Fibroblast of lung (primary cell): ENCODE results near the gene LSM7. TPM values are rescaled to one million over a fixed set of nuclear protein-coding genes. Genes with fewer than 3 reads are reported as not detected.

Source experiments
- DNase-seq, 2 donors: peaks; one replicate each; pipeline versions ENCODE4 v3.0.0 to v3.0.0-alpha.2; 2010; ENCODE audit warnings: low read depth in 2 of 2
- H2AFZ ChIP-seq: 2 replicates; pipeline ENCODE4 v1.5.1; 2012; ENCODE audit warnings: low read length, control low read depth, inconsistent platforms
- H3K27ac ChIP-seq: 2 replicates; pipeline ENCODE4 v1.5.1; 2011; ENCODE audit warnings: low read length, control low read depth; ENCODE audit not compliant: insufficient read depth
- H3K27me3 ChIP-seq: 2 replicates; pipeline ENCODE4 v1.5.1; 2011; ENCODE audit warnings: mild to moderate bottlenecking, low read length; ENCODE audit not compliant: control insufficient read depth, insufficient read depth
- H3K36me3 ChIP-seq: 2 replicates; pipeline ENCODE4 v1.5.1; 2011; ENCODE audit warnings: low read length; ENCODE audit not compliant: control insufficient read depth, insufficient read depth
- H3K4me1 ChIP-seq: 2 replicates; pipeline ENCODE4 v1.5.1; 2011; ENCODE audit warnings: low read length; ENCODE audit not compliant: control insufficient read depth, insufficient read depth; ENCODE audit errors: extremely low read depth
- H3K4me2 ChIP-seq: 2 replicates; pipeline ENCODE4 v1.5.1; 2011; ENCODE audit warnings: low read length, control low read depth; ENCODE audit not compliant: insufficient read depth; ENCODE audit errors: extremely low read depth
- H3K4me3 ChIP-seq, 4 experiments: fragments of 200-600 bp in 1 of 4; sonication (generic) in 1 of 4; replicated peaks in 1 of 4; 2 replicates each; pipeline ENCODE4 v1.5.1; 2011 to 2016; ENCODE audit warnings: low read length in 4 of 4, low read depth in 3 of 4, mild to moderate bottlenecking in 3 of 4, control low read depth in 2 of 4, inconsistent platforms in 1 of 4, mixed read lengths in 1 of 4; ENCODE audit not compliant: insufficient read depth in 1 of 4; ENCODE audit errors: control extremely low read depth in 1 of 4
- H3K79me2 ChIP-seq: 2 replicates; pipeline ENCODE4 v1.5.1; 2012; ENCODE audit warnings: mild to moderate bottlenecking, low read length, inconsistent platforms; ENCODE audit not compliant: control insufficient read depth, insufficient read depth
- H3K9ac ChIP-seq: 2 replicates; pipeline ENCODE4 v1.5.1; 2011; ENCODE audit warnings: mild to moderate bottlenecking, low read length, control low read depth; ENCODE audit not compliant: insufficient read depth
- H3K9me3 ChIP-seq: 2 replicates; pipeline ENCODE4 v1.5.1; 2012; ENCODE audit warnings: low read depth, low read length; ENCODE audit not compliant: control insufficient read depth, insufficient read depth
- H4K20me1 ChIP-seq: 2 replicates; pipeline ENCODE4 v1.5.1; 2011; ENCODE audit warnings: low read length; ENCODE audit not compliant: control insufficient read depth, insufficient read depth; ENCODE audit errors: extremely low read depth
- EZH2 ChIP-seq: IDR thresholded peaks from 2 replicates; pipeline ENCODE4 v1.5.1; 2012; ENCODE audit warnings: low read length, control low read depth, mild to moderate bottlenecking; ENCODE audit errors: missing control alignments
- polyA plus RNA-seq, 2 donors: library from polyadenylated mRNA; depleted of rRNA in 1 of 2; stranded (reverse) in 1 of 2; unstranded in 1 of 2; fragments of >200 nt; gene quantifications; 2 replicates each; pipeline ENCODE4 v1.2.1, GENCODE V29; 2011 to 2012; ENCODE audit warnings: missing spikeins in 1 of 2
- total RNA-seq: library from RNA; depleted of rRNA; stranded (reverse); fragments of >200 nt; gene quantifications from 2 replicates; pipeline ENCODE4 v1.2.1, GENCODE V29; 2014
- TF ChIP-seq, protein P1 (sequence below), 2 donors: IDR thresholded peaks in 1 of 2; conservative IDR thresholded peaks in 1 of 2; 1 replicate in 1 of 2; 2 replicates in 1 of 2; pipeline ENCODE4 v1.5.1; 2011 to 2012; ENCODE audit warnings: low read length in 2 of 2, control low read depth in 1 of 2, inconsistent platforms in 1 of 2, low read depth in 1 of 2, mild to moderate bottlenecking in 1 of 2

The LSM7 gene
- total and polyA plus RNA-seq, 2 donors (not counting 1 experiment from before 2014, with no cell fraction given), result 43.1 to 182 TPM

DNA sequence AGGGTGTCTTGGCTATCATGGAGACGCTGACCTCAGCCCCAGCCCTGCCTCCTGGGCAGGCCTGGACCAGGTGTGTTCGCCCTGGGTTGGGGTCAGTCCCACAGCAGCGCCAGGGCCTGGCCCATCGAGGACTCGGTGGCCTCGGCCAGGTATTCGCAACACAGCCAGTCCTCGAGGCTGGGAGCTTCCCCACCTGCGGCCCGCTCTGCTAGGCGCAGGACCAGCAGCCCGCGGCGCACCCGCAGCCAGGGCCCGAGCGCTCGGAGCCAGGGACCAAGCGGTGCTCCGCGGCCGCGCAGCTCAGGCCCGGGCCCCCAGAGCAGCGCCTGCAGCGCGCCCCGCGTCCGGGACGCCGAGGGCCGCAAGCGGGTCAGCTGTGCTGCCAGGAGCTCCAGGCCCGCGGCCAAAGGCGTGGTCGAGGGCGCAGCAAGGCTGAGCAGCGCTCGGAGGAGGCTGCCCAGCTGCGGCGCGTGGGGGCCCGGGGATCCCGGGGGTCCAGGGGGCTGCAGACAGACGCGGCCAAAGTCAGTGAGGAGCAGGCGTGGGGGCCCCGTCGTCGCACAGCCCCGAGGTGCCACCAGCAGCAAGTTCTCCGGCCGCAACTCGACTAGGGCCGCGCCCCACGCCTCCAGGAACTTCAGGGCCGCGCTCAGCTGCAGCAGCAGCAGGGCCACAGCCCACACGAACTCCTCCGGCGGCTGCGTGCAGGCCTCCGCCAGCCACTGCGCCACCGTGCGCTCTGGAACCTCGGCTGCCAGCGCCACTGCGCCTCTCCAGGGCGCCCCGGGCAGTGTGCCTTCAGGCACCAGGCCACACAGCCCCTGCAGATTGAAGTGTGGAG is 52.6 kb downstream of the LSM7 start:
- Histone ChIP-seq H3K36me3 (peaks cover 20% of the 10 kb centered on the region), H3K4me3 (no peak overlapping the region), H3K4me1 (peaks cover 9% of the 10 kb centered on the region), H4K20me1 (peaks cover 4% of the 10 kb centered on the region), H3K9ac (no peak overlapping the region), H3K79me2 (peaks cover 44% of the 10 kb centered on the region), H3K4me2 (no peak overlapping the region), H3K9me3 (no peaks in the 10 kb centered on the region), H3K27me3 (no peaks in the 10 kb centered on the region), H3K27ac (no peak overlapping the region), H2AFZ (no peak overlapping the region)
- DNase-seq, result no peak
- TF ChIP-seq, protein P1, sequence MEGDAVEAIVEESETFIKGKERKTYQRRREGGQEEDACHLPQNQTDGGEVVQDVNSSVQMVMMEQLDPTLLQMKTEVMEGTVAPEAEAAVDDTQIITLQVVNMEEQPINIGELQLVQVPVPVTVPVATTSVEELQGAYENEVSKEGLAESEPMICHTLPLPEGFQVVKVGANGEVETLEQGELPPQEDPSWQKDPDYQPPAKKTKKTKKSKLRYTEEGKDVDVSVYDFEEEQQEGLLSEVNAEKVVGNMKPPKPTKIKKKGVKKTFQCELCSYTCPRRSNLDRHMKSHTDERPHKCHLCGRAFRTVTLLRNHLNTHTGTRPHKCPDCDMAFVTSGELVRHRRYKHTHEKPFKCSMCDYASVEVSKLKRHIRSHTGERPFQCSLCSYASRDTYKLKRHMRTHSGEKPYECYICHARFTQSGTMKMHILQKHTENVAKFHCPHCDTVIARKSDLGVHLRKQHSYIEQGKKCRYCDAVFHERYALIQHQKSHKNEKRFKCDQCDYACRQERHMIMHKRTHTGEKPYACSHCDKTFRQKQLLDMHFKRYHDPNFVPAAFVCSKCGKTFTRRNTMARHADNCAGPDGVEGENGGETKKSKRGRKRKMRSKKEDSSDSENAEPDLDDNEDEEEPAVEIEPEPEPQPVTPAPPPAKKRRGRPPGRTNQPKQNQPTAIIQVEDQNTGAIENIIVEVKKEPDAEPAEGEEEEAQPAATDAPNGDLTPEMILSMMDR (conservative IDR thresholded peaks at IDR 0.05 in 1 of 2, IDR thresholded peaks at IDR 0.05 in 1 of 2; ENCODE audit: low read depth in 1 of 2, low read length in 2 of 2), result no peak
- no peak for TF ChIP-seq EZH2

DNA sequence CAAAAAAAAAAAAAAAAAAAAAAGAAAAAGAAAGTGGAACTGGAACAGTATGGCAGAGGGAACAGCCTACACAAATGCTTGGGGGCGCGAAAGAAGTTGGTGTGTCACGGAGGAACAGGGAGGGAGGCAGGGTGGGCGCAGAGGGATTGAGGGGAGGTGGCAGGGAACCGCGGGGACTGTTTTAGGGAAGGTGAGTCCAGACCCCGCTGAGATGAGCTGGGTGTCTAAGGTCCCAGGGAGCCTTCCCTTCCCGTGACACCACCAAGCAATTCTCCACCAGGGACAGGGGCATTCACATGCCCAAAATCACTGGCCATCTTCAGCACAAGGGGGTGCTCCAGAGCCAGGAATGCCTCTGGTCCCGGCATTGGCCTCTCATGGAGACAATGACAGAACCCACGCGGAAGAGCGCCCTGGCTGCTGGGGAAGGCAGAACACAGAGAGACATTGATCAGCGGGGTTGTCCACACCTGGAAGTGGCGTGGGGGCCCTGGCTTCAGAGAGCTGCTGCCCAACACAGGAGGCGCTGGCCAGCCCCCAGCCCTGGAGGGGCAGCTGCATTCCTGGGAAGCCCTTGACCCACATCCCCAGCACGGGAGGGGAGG is 53.4 kb downstream of the LSM7 start:
- no peaks in the 10 kb centered on the region for H3K27me3 ChIP-seq
- H2AFZ ChIP-seq, result no peak overlapping the region
- peak; percentile 53 to 59 for DNase-seq
- no peak overlapping the region for H3K9ac ChIP-seq
- peaks cover 20% of the 10 kb centered on the region for H3K36me3 ChIP-seq
- no peak overlapping the region for H3K27ac ChIP-seq
- H4K20me1 ChIP-seq, result peaks cover 4% of the 10 kb centered on the region
- H3K4me3 ChIP-seq, result no peak overlapping the region
- TF ChIP-seq, protein P1 (conservative IDR thresholded peaks at IDR 0.05 in 1 of 2, IDR thresholded peaks at IDR 0.05 in 1 of 2; ENCODE audit: low read depth in 1 of 2, low read length in 2 of 2), result peak; percentile 48 to 64
- no peak for TF ChIP-seq EZH2
- peaks cover 9% of the 10 kb centered on the region for H3K4me1 ChIP-seq
- no peak overlapping the region for H3K4me2 ChIP-seq
- peaks cover 50% of the 10 kb centered on the region for H3K79me2 ChIP-seq
- H3K9me3 ChIP-seq, result no peaks in the 10 kb centered on the region

DNA sequence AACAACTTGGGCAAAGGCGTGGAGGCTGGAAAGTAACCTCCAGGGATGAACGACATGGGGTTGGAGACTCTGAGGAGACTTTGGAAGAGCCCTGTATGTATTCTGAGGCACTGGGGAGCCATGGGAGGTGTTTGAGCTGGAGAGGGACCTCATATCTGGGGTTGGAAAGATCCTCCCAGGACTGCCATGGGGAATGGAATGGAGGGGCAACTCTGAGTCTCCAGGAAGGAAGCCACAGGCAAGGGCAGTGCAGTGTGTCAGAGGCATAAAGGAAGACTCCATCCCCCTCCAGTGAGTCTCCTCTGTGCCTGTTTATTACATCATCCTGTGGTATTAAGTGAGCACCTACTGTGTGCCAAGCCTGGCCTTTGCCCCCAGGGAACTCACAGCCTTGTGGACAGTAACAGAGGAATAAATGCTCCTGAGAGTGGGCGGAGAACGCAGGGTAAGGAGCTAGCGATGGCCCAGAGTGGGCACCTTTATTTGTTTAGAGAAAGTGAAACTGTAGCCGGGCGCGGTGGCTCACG is 54.1 kb downstream of the LSM7 start:
- Histone ChIP-seq H3K27me3 (no peaks in the 10 kb centered on the region), H2AFZ (no peak overlapping the region), H4K20me1 (peaks cover 4% of the 10 kb centered on the region), H3K79me2 (peaks cover 57% of the 10 kb centered on the region), H3K9me3 (no peaks in the 10 kb centered on the region), H3K36me3 (peaks cover 20% of the 10 kb centered on the region), H3K9ac (no peak overlapping the region), H3K4me3 (peak overlapping the region in 2 of 4 experiments; percentile 7 to 45), H3K4me2 (peak overlapping the region; percentile 52), H3K4me1 (peaks cover 9% of the 10 kb centered on the region), H3K27ac (peak overlapping the region; percentile 57)
- no peak for DNase-seq
- TF ChIP-seq, protein P1 (conservative IDR thresholded peaks at IDR 0.05 in 1 of 2, IDR thresholded peaks at IDR 0.05 in 1 of 2; ENCODE audit: low read depth in 1 of 2, low read length in 2 of 2), result no peak
- TF ChIP-seq EZH2, result no peak
